PC-9 (cell line): Measurements from ENCODE around the gene TOMM6. TPM values are rescaled to one million over a fixed set of nuclear protein-coding genes. Genes with fewer than 3 reads are reported as not detected.

Experiments used
- BruUV-seq: library from RNA; stranded (reverse); fragments of 400-500 nt; replicated peaks from 2 replicates; lab custom pipeline; 2021; lab: Mats Ljungman, UMichigan
- CTCF ChIA-PET: fragments of 300-600 bp; sonication (Branson Sonifier 250); formaldehyde crosslinking; loops from one replicate; lab custom pipeline; 2022; ENCODE audit warnings: antibody characterized with exemption; lab: Charles Lee
- POLR2A ChIA-PET: fragments of 300-600 bp; sonication (Branson Sonifier 250); formaldehyde crosslinking; loops from one replicate; lab custom pipeline; 2022; ENCODE audit warnings: antibody characterized with exemption; ENCODE audit not compliant: unreplicated experiment; lab: Charles Lee
- DNase-seq, 2 experiments: peaks; one replicate each; pipeline versions ENCODE4 v3.0.0 to v3.0.0-alpha.2; 2015 to 2022; ENCODE audit warnings: mixed read lengths in 1 of 2
- H2AFZ ChIP-seq: fragments of 200-600 bp; sonication (generic); 2 replicates; pipeline ENCODE4 v1.8.1; 2017; ENCODE audit warnings: antibody characterized with exemption
- H3F3A ChIP-seq: fragments of 200-600 bp; sonication (generic); 2 replicates; pipeline ENCODE4 v1.8.1; 2017; ENCODE audit warnings: antibody characterized with exemption, mild to moderate bottlenecking, low read depth; ENCODE audit not compliant: insufficient read depth
- H3K27ac ChIP-seq: fragments of 200-600 bp; sonication (generic); 2 replicates; pipeline ENCODE4 v1.6.1; 2016; ENCODE audit warnings: mixed run types
- H3K27me3 ChIP-seq: fragments of 200-600 bp; sonication (generic); 2 replicates; pipeline ENCODE4 v1.6.1; 2016; ENCODE audit warnings: low read depth, mixed run types; ENCODE audit not compliant: insufficient read depth
- H3K36me3 ChIP-seq: fragments of 200-600 bp; sonication (generic); 2 replicates; pipeline ENCODE4 v1.6.1; 2016; ENCODE audit warnings: low read depth, mixed run types
- H3K4me1 ChIP-seq: fragments of 200-600 bp; sonication (generic); replicated peaks from 2 replicates; pipeline ENCODE4 v1.6.1; 2016; ENCODE audit warnings: mixed run types; ENCODE audit not compliant: insufficient read depth
- H3K4me2 ChIP-seq: fragments of 200-600 bp; sonication (generic); 2 replicates; pipeline ENCODE4 v1.6.1; 2017; ENCODE audit warnings: mixed run types
- H3K4me3 ChIP-seq: fragments of 200-600 bp; sonication (generic); 2 replicates; pipeline ENCODE4 v1.6.1; 2016; ENCODE audit warnings: mixed run types
- H3K79me2 ChIP-seq: fragments of 200-600 bp; sonication (generic); 2 replicates; pipeline ENCODE4 v1.6.1; 2017; ENCODE audit warnings: low read depth, mixed run types
- H3K9me2 ChIP-seq: fragments of 200-600 bp; sonication (generic); 2 replicates; pipeline ENCODE4 v1.8.1; 2017; ENCODE audit warnings: mild to moderate bottlenecking; ENCODE audit not compliant: insufficient read depth
- H3K9me3 ChIP-seq: fragments of 200-600 bp; sonication (generic); 2 replicates; pipeline ENCODE4 v1.8.1; 2016; ENCODE audit warnings: low read depth; ENCODE audit not compliant: insufficient read depth
- H4K20me1 ChIP-seq: fragments of 200-600 bp; sonication (generic); 2 replicates; pipeline ENCODE4 v1.8.1; 2017; ENCODE audit not compliant: insufficient read depth
- EZH2 ChIP-seq: fragments of 200-600 bp; sonication (generic); IDR thresholded peaks from 2 replicates; pipeline ENCODE4 v1.8.0; 2017; ENCODE audit warnings: antibody characterized with exemption, low read depth
- intact Hi-C: fragments of 100-400 bp; cut with micrococcal nuclease; formaldehyde crosslinking; loops from one replicate; pipeline ENCODE4 v1.10.0; 2022; ENCODE audit not compliant: unreplicated experiment
- total RNA-seq: library from RNA; stranded (reverse); gene quantifications from 2 replicates; pipeline ENCODE4 v1.2.3, GENCODE V29; 2021
- TF ChIP-seq, protein P1 (sequence below): fragments of 200-600 bp; sonication (generic); conservative IDR thresholded peaks from 2 replicates; pipeline ENCODE4 v1.6.1; 2017; ENCODE audit warnings: mixed run types, antibody characterized with exemption, mild to moderate bottlenecking, moderate library complexity

The TOMM6 gene
- total RNA-seq, 1 experiment from 2014 or later, result 170 TPM

- DNase-seq, result peak; percentile 46 to 88
- Histone ChIP-seq H3K9me2 (no peaks in the 10 kb centered on the region), H2AFZ (peak overlapping the region; percentile 76), H3K4me1 (peaks cover 45% of the 10 kb centered on the region), H3K36me3 (peaks cover 25% of the 10 kb centered on the region), H3K79me2 (peaks cover 37% of the 10 kb centered on the region), H3K4me2 (peak overlapping the region; percentile 90), H3K4me3 (peak overlapping the region; percentile 100), H3K27ac (peak overlapping the region; percentile 91), H3F3A (peaks cover 62% of the 10 kb centered on the region), H3K27me3 (no peaks in the 10 kb centered on the region), H4K20me1 (no peaks in the 10 kb centered on the region; the same call in 1 of the 2 replicates), H3K9me3 (no peaks in the 10 kb centered on the region)
- TF ChIP-seq, protein P1, sequence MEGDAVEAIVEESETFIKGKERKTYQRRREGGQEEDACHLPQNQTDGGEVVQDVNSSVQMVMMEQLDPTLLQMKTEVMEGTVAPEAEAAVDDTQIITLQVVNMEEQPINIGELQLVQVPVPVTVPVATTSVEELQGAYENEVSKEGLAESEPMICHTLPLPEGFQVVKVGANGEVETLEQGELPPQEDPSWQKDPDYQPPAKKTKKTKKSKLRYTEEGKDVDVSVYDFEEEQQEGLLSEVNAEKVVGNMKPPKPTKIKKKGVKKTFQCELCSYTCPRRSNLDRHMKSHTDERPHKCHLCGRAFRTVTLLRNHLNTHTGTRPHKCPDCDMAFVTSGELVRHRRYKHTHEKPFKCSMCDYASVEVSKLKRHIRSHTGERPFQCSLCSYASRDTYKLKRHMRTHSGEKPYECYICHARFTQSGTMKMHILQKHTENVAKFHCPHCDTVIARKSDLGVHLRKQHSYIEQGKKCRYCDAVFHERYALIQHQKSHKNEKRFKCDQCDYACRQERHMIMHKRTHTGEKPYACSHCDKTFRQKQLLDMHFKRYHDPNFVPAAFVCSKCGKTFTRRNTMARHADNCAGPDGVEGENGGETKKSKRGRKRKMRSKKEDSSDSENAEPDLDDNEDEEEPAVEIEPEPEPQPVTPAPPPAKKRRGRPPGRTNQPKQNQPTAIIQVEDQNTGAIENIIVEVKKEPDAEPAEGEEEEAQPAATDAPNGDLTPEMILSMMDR, result peak; percentile 67; the same call in 1 of the 2 replicates
- no peak for TF ChIP-seq EZH2
- POLR2A ChIA-PET, result interaction anchor here (0.6 to 0.8 kb wide), 3 partner anchors 110 to 407 kb away, joined by 3 to 5 read pairs (median 3); partner anchors contain the start of genes BYSL and MED20
- no TSS peak for BruUV-seq
- CTCF ChIA-PET, result interaction anchor here (0.5 to 2.0 kb wide), 7 partner anchors 28 to 687 kb away, joined by 3 to 10 read pairs (median 3); partner anchors contain the start of genes BYSL and MED20
- intact Hi-C loops, result loop anchor here (1.0 to 10.0 kb wide), 2 partner anchors 135 to 938 kb away; partner anchors contain the start of genes BYSL, MED20 and PRPH2
Observed at GRCh38 chr6:41786451-41787218, 859 bp upstream of the TOMM6 start.

DNA sequence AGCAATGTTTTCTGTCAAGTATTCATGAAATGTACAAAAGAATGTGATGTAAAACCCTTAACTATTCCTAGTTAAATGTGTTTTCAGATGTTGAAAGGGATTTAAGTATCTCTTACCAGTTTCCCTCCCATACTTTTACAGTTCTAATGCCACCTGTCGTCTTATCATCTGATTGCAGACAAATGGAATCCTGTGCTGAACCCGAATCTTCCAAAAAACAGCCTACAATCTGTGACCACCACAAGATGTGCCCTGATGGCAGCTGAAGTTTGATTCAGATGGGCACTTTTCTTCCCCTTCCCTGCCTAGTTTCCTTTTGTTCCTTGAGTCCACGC lies 1.9 kb downstream of the TOMM6 start:
- ChIA-PET CTCF (no interaction called here), POLR2A (interaction anchor here (0.6 kb wide), 1 partner anchor 242 kb away, joined by 5 read pairs; no protein-coding TSS in a partner anchor)
- BruUV-seq, result no TSS peak
- intact Hi-C loops, result loop anchor here (10.0 kb wide), 1 partner anchor 935 kb away; the partner anchor contains the start of gene PRPH2
- Histone ChIP-seq H4K20me1 (no peaks in the 10 kb centered on the region; the same call in 1 of the 2 replicates), H3K27ac (peak overlapping the region; percentile 1; the same call in 1 of the 2 replicates), H2AFZ (no peak overlapping the region), H3K27me3 (no peaks in the 10 kb centered on the region), H3K4me3 (peak overlapping the region; percentile 100; the same call in 1 of the 2 replicates), H3K4me2 (peak overlapping the region; percentile 90; the same call in 1 of the 2 replicates), H3K9me3 (no peaks in the 10 kb centered on the region), H3K79me2 (peaks cover 37% of the 10 kb centered on the region), H3K9me2 (no peaks in the 10 kb centered on the region), H3F3A (peaks cover 51% of the 10 kb centered on the region), H3K36me3 (peaks cover 28% of the 10 kb centered on the region), H3K4me1 (peaks cover 32% of the 10 kb centered on the region)
- TF ChIP-seq EZH2, result no peak
- TF ChIP-seq, protein P1, result no peak
- no peak for DNase-seq

DNA sequence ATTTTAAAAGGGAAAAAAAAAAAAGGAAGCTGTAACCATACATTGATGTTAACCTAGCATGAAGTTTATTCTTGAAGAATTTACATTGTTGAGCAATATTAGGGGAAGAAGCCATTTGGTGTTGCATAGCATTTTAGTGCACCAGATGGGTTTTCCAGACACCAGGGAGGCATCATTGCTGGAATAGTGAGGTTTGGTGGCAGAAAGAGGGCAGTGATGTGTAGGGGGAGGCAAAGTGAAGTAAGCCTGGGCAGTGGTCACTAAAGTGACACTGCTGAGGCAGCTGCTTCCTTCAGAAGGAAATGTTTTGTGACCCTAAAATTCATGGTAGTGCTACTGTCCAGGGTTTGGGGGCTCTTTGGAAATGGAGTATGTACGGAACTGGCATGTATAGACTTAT lies 2.6 kb downstream of the TOMM6 start:
- peaks cover 37% of the 10 kb centered on the region for H3K79me2 ChIP-seq
- peaks cover 28% of the 10 kb centered on the region for H3K36me3 ChIP-seq
- intact Hi-C loops, result no loop called here
- H3K9me2 ChIP-seq, result no peaks in the 10 kb centered on the region
- H3K27ac ChIP-seq, result no peak overlapping the region
- ChIA-PET POLR2A (interaction anchor here (0.6 to 0.8 kb wide), 4 partner anchors 25 to 1103 kb away, joined by 3 to 5 read pairs (median 5); no protein-coding TSS in a partner anchor), CTCF (no interaction called here)
- H3F3A ChIP-seq, result peaks cover 47% of the 10 kb centered on the region
- H3K4me3 ChIP-seq, result no peak overlapping the region
- DNase-seq, result no peak
- H3K9me3 ChIP-seq, result no peaks in the 10 kb centered on the region
- no peak overlapping the region for H2AFZ ChIP-seq
- no peak overlapping the region for H3K4me2 ChIP-seq
- no peaks in the 10 kb centered on the region for H3K27me3 ChIP-seq
- H3K4me1 ChIP-seq, result peaks cover 26% of the 10 kb centered on the region
- TF ChIP-seq, protein P1, result no peak
- no peak for TF ChIP-seq EZH2
- no peaks in the 10 kb centered on the region; the same call in 1 of the 2 replicates for H4K20me1 ChIP-seq
- no TSS peak for BruUV-seq
